Ascending aorta (tissue), 2 donors: ENCODE measurements around the gene TTLL8. TPM values are rescaled to one million over a fixed set of nuclear protein-coding genes. Genes with fewer than 3 reads are reported as not detected.

Experiments
- DNase-seq, 2 donors: peaks; one replicate each; pipeline ENCODE4 v3.0.0-alpha.2; 2019; ENCODE audit warnings: low spot score in 2 of 2
- H3K27ac ChIP-seq, 2 donors: fragments of 200-600 bp; sonication (generic); one replicate each; pipeline ENCODE4 v1.5.1; 2016 to 2017; ENCODE audit warnings: mild to moderate bottlenecking in 1 of 2
- H3K27me3 ChIP-seq: fragments of 200-600 bp; sonication (generic); one replicate; pipeline ENCODE4 v1.5.1; 2017
- H3K36me3 ChIP-seq, 2 donors: fragments of 200-600 bp; sonication (generic); one replicate each; pipeline ENCODE4 v1.5.1; 2016
- H3K4me1 ChIP-seq, 2 donors: fragments of 200-600 bp; sonication (generic); one replicate each; pipeline ENCODE4 v1.5.1; 2016 to 2017; ENCODE audit warnings: mild to moderate bottlenecking in 1 of 2
- H3K4me3 ChIP-seq, 2 donors: fragments of 200-600 bp; sonication (generic); one replicate each; pipeline ENCODE4 v1.5.1; 2016 to 2017; ENCODE audit warnings: mild to moderate bottlenecking in 1 of 2
- H3K9me3 ChIP-seq, 2 donors: fragments of 200-600 bp; sonication (generic); one replicate each; pipeline ENCODE4 v1.5.1; 2016
- intact Hi-C: fragments of 100-400 bp; cut with DNase I; formaldehyde crosslinking; loops from one replicate; pipeline ENCODE4 v1.15.1; 2023
- total RNA-seq: library from RNA; depleted of rRNA; stranded (reverse); fragments of >200 nt; gene quantifications from one replicate; pipeline ENCODE4 v1.1.0, GENCODE V29; 2016
- TF ChIP-seq, protein P1 (sequence below), 3 experiments: fragments of 200-600 bp in 2 of 3; fragments of 450-650 bp in 1 of 3; sonication (generic) in 2 of 3; IDR thresholded peaks; one replicate each; pipeline ENCODE4 v1.5.1; 2016 to 2019; ENCODE audit warnings: antibody characterized with exemption in 3 of 3, mild to moderate bottlenecking in 1 of 3, moderate library complexity in 1 of 3

TTLL8 gene
- total RNA-seq, 1 donor from 2014 or later: not detected

DNA sequence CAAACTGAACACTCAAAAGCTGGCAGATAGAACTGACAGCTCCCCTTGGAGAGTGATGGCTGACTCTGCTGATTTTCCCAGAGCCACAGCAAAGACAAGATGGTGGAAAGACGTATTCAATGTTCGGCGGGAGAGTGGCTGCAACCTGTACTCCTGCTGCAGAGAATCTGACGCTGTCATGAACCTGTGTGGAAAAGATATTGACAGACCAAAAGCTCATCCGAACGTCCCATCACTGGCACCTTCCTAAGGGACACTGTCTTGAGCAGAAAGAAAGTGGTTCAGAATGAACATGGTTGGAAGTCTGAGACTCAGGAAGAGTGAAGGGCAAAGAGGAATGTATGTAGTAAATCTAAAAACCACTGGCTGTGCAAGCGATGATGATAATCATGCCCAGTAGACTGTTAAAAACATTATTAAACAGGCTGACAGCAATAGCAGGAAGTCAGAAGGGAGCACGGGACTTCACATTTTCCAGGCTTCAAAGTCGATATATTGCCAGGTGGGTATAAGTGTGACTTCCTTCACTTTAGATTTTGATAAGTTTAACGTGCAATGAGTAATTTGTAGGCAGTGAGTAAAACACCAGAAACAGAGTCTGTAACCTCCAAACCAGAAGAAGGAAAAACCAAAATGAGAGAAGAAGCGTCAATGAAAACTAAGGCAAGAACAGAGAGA is 39.4 kb downstream of the TTLL8 start:
- DNase-seq: no peak
- TF ChIP-seq, protein P1, sequence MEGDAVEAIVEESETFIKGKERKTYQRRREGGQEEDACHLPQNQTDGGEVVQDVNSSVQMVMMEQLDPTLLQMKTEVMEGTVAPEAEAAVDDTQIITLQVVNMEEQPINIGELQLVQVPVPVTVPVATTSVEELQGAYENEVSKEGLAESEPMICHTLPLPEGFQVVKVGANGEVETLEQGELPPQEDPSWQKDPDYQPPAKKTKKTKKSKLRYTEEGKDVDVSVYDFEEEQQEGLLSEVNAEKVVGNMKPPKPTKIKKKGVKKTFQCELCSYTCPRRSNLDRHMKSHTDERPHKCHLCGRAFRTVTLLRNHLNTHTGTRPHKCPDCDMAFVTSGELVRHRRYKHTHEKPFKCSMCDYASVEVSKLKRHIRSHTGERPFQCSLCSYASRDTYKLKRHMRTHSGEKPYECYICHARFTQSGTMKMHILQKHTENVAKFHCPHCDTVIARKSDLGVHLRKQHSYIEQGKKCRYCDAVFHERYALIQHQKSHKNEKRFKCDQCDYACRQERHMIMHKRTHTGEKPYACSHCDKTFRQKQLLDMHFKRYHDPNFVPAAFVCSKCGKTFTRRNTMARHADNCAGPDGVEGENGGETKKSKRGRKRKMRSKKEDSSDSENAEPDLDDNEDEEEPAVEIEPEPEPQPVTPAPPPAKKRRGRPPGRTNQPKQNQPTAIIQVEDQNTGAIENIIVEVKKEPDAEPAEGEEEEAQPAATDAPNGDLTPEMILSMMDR (IDR thresholded peaks at IDR 0.05): no peak
- intact Hi-C loops: no loop called here

DNA sequence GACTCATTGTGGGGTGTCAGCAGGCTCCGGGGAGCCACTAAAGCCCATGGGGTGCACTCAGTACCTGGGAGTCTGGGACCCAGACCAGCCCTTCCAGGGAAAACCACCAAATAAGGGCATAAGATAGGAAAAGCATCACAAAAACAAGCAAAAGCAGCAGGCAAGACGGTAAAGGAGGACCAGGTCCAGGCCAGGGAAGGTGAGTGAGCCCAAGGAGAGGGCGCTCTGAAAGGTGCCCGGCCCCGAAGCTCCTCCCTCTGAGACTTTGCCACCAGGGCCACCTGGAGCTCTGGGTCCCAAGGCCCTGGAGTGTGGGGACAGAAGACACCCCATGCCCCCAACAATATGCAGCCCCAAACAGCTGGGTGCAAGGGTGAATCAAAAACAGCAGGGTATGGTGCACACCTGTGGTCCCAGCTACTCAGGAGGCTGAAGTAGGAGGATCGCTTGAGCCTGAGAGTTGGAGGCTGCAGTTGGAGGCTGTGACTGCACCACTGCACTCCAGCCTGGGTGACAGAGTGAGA is 40.3 kb downstream of the TTLL8 start:
- DNase-seq: no peak
- intact Hi-C loops: no loop called here
- H3K36me3 ChIP-seq: no peaks in the 10 kb centered on the region
- no peaks in the 10 kb centered on the region for H3K9me3 ChIP-seq
- H3K27ac ChIP-seq: no peak overlapping the region
- H3K4me1 ChIP-seq: no peaks in the 10 kb centered on the region
- TF ChIP-seq, protein P1 (IDR thresholded peaks at IDR 0.05): no peak
- no peak overlapping the region for H3K4me3 ChIP-seq
- peaks cover 12% of the 10 kb centered on the region for H3K27me3 ChIP-seq

More for the DNA sequence above, 39.4 kb downstream of the TTLL8 start:
- Histone ChIP-seq H3K27me3 (peaks cover 12% of the 10 kb centered on the region), H3K4me1 (no peaks in the 10 kb centered on the region), H3K4me3 (no peak overlapping the region), H3K36me3 (no peaks in the 10 kb centered on the region), H3K27ac (no peak overlapping the region), H3K9me3 (no peaks in the 10 kb centered on the region)

DNA sequence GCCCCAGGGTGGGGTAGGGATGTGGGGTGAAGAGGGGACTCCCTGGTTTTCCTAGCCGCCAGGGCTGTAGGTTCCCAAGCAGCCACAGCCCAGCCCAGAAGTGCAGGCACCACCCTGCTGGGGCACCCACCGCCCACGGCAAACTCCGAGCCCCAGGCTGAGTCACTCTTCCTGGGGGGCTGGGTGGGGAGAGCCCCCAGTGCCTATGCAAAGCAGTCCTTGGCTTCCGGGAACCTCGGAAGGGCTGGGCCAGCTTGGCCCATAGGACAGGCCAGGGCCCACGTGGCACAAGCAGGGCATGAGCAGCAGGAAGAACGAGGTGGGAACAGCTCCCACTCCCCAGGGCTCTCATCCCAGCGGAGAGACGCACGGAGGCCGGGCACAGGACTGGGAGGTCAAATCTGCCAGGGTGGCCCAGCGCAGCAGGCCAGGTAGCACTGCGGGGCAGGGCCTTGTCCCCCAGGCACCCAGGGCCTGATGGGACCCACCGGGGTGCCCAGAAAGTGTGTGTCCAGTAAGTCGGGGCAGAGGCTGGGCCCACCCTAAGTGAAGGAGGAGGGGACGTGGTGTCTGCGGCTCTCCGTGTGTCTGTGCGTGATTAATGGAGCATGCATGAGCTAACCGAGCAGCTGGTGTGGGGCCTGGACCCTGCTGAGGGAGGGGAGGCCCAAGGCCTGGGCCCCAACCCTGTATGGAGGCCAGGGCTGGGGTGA is 41.0 kb downstream of the TTLL8 start:
- Histone ChIP-seq H3K4me1 (no peaks in the 10 kb centered on the region), H3K9me3 (no peaks in the 10 kb centered on the region), H3K27ac (no peak overlapping the region), H3K36me3 (no peaks in the 10 kb centered on the region), H3K27me3 (peaks cover 12% of the 10 kb centered on the region), H3K4me3 (no peak overlapping the region)
- intact Hi-C loops: no loop called here
- DNase-seq: no peak
- TF ChIP-seq, protein P1 (IDR thresholded peaks at IDR 0.05): no peak

DNA sequence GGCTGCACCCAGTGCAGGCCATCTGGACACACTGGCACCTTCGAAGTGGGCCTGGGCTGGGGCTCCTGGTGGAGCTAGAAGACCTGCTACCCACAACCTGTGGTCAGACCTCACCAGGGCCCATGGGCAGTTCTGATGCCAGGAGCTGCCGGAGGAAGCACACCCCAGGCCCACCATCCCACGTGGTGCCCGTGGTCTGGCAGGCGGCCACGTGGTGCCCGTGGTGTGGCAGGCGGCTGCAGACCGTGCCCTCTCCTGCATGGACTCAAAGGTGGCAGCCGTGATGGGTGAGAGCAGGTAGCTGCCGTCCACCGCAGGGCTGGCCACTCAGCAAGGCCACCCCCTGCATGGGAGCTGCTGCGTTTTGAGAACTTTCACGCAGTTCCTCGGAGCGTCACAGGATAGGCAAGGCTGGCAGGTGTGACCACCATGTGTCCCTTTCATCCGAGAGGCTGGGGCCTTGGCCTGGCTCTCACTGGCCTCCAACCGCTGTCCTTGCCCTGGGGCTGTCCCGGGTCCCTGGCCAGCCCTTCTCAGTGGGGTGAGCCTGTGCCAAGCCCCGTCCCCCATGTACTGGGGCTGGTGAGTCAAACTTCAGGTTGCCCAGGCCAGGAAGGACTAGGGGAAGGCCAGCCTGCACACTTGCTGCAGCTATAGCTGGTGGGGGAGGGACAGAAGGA is 41.6 kb downstream of the TTLL8 start:
- DNase-seq: no peak
- TF ChIP-seq, protein P1 (IDR thresholded peaks at IDR 0.05): no peak
- intact Hi-C loops: no loop called here
- Histone ChIP-seq H3K27me3 (peaks cover 12% of the 10 kb centered on the region), H3K4me3 (no peak overlapping the region), H3K36me3 (no peaks in the 10 kb centered on the region), H3K4me1 (no peaks in the 10 kb centered on the region), H3K9me3 (no peaks in the 10 kb centered on the region), H3K27ac (no peak overlapping the region)

DNA sequence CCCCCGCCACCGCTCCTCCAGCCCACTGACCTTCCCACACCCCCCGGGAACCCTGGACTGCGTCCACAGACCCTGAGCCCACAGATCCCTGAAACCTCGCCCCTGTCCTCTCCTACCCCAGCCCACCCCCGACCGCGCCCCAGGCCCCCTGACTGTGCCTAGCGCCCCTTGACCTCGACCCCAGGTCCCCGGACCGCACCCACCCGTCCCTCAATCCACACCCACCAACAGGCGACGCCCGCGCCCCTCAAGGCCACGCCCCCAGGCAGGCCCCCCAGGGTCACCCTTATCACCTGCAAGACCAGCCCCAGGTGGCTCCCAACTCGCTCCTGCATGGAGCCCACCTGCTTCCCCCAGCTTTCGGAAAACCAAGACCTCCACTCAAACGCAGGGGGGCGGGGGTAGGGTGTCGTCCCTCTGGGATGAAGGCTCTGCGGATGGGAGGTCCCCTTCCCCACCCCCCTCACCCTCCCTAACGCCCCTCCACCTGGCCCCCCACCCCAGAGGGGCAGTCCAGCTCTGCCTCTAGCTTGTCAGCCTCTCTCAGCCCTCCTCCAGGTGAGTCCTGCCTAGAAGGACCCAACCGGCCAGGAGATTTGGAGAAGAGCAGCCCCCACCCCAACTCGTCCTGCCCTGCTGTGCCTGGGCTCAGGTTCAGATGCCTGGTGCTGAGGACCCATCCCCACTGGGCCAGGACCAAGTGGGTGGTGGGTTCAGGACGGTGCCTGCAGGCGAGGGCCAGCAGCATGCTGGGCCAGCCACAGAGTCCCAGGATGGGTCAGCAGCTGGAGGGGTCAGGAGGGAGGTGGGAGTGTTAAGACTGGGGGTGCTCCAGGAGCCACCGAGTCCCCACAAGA is 42.4 kb downstream of the TTLL8 start:
- Histone ChIP-seq H3K9me3 (no peaks in the 10 kb centered on the region), H3K4me3 (no peak overlapping the region), H3K36me3 (no peaks in the 10 kb centered on the region), H3K4me1 (no peaks in the 10 kb centered on the region), H3K27ac (no peak overlapping the region), H3K27me3 (peaks cover 18% of the 10 kb centered on the region)
- TF ChIP-seq, protein P1 (IDR thresholded peaks at IDR 0.05): no peak
- intact Hi-C loops: no loop called here
- no peak for DNase-seq
